CD4-positive, alpha-beta T cell treated with Interleukin-15 for 1 hour (primary cell): Measurements from ENCODE around the gene DGKI.
"Not testable (repeated sequence)": the region's sequence is repeated elsewhere in the genome, so short reads cannot be mapped to it uniquely, and the experiment has no call there.

ENCODE experiments used
- DNase-seq: peaks from one replicate; pipeline ENCODE4 v3.0.0-alpha.2; 2020

Gene DGKI

GRCh38 chr7:137727413-137727812, 119.4 kb downstream of the DGKI start:
- DNase-seq = no peak

- no peak for DNase-seq
These were observed 128.4 kb downstream of the DGKI start for GRCh38 chr7:137718355-137718754.

GRCh38 chr7:137717811-137718271, 128.9 kb downstream of the DGKI start:
- DNase-seq = no peak

GRCh38 chr7:137717045-137717444, 129.7 kb downstream of the DGKI start:
- no peak for DNase-seq

GRCh38 chr7:137716061-137716460, 130.7 kb downstream of the DGKI start:
- no peak for DNase-seq

- DNase-seq = no peak
These were observed 131.2 kb downstream of the DGKI start for GRCh38 chr7:137715533-137715932.

GRCh38 chr7:137715121-137715520, 131.7 kb downstream of the DGKI start:
- DNase-seq = no peak

- DNase-seq = not testable (repeated sequence)
These were observed 140.4 kb downstream of the DGKI start for GRCh38 chr7:137706330-137706729.

- no peak for DNase-seq
These were observed 142.1 kb downstream of the DGKI start for GRCh38 chr7:137704723-137705122.

- DNase-seq = no peak
These were observed 143.3 kb downstream of the DGKI start for GRCh38 chr7:137703291-137704010.

GRCh38 chr7:137696988-137697387, 149.8 kb downstream of the DGKI start:
- DNase-seq = no peak

- no peak for DNase-seq
These were observed 150.4 kb downstream of the DGKI start for GRCh38 chr7:137696376-137696775.

GRCh38 chr7:137695942-137696341, 150.8 kb downstream of the DGKI start:
- DNase-seq = no peak

GRCh38 chr7:137695494-137695893, 151.3 kb downstream of the DGKI start:
- DNase-seq = no peak

GRCh38 chr7:137694405-137694804, 152.4 kb downstream of the DGKI start:
- no peak for DNase-seq

- no peak for DNase-seq
These were observed 154.4 kb downstream of the DGKI start for GRCh38 chr7:137692399-137692798.

- no peak for DNase-seq
These were observed 155.2 kb downstream of the DGKI start for GRCh38 chr7:137691566-137691965.

GRCh38 chr7:137690635-137691034, 156.1 kb downstream of the DGKI start:
- DNase-seq = no peak

- DNase-seq = no peak
These were observed 157.0 kb downstream of the DGKI start for GRCh38 chr7:137689761-137690160.

GRCh38 chr7:137687556-137688265, 159.1 kb downstream of the DGKI start:
- no peak for DNase-seq

- DNase-seq = no peak
These were observed 161.2 kb downstream of the DGKI start for GRCh38 chr7:137685433-137686164.

- no peak for DNase-seq
These were observed 162.0 kb downstream of the DGKI start for GRCh38 chr7:137684776-137685175.

- DNase-seq = no peak
These were observed 162.5 kb downstream of the DGKI start for GRCh38 chr7:137684316-137684715.

GRCh38 chr7:137682596-137682995, 164.2 kb downstream of the DGKI start:
- no peak for DNase-seq
